HepG2 (cell line): Measurements from ENCODE around the gene MGA. TPM values are rescaled to one million over a fixed set of nuclear protein-coding genes. Genes with fewer than 3 reads are reported as not detected.

Experiments used
- ATAC-seq: fragments of 200-7000 bp; cut with Tn5 transposase; 3 replicates; pipeline ENCODE4 v1.9.1; 2020; ENCODE audit warnings: mild to moderate bottlenecking, moderate library complexity
- BruUV-seq: library from RNA; stranded (reverse); fragments of 400-500 nt; replicated peaks from 2 replicates; lab custom pipeline; 2021; lab: Mats Ljungman, UMichigan
- CTCF ChIA-PET: fragments of 300-600 bp; formaldehyde crosslinking; extraction: SDS; loops from one replicate; lab custom pipeline; 2021; ENCODE audit warnings: low total read pairs, inconsistent platforms, low intra/inter-chr PET ratio; lab: Yijun Ruan, JAX
- POLR2A ChIA-PET: fragments of 350-600 bp; sonication (Branson Sonifier 250); formaldehyde crosslinking; loops from one replicate; lab custom pipeline; 2020; ENCODE audit warnings: antibody characterized with exemption, inconsistent platforms; lab: Yijun Ruan, JAX
- DNase-seq: peaks from one replicate; pipeline ENCODE4 v3.0.0-alpha.2; 2015; ENCODE audit warnings: low spot score
- FAIRE-seq: peaks from 3 replicates; lab custom pipeline; 2011; peaks lifted over from hg19 to GRCh38; lab: Jason Lieb, UNC
- H2AFZ ChIP-seq: one replicate; pipeline ENCODE4 v1.6.1; 2011; ENCODE audit warnings: low read length, inconsistent platforms
- H3K27ac ChIP-seq: fragments of 300-600 bp; 3 replicates; pipeline ENCODE4 v1.8.0; 2011; ENCODE audit warnings: mixed run types, mild to moderate bottlenecking, mixed read lengths, low read length, inconsistent platforms; ENCODE audit not compliant: insufficient read depth; ENCODE audit errors: extremely low read length
- H3K27me3 ChIP-seq, 2 experiments: fragments of 200-600 bp in 1 of 2; 2 replicates in 1 of 2; 3 replicates in 1 of 2; pipeline versions ENCODE4 v1.6.0 to v1.8.0; 2011; ENCODE audit warnings: low read length in 2 of 2, mild to moderate bottlenecking in 2 of 2, moderate library complexity in 2 of 2, inconsistent platforms in 1 of 2; ENCODE audit not compliant: insufficient read depth in 2 of 2, control insufficient read depth in 1 of 2
- H3K36me3 ChIP-seq, 2 experiments: fragments of 200-600 bp in 1 of 2; replicated peaks in 1 of 2; 2 replicates in 1 of 2; 3 replicates in 1 of 2; pipeline versions ENCODE4 v1.5.1 to v1.8.0; 2011; ENCODE audit warnings: low read length in 2 of 2, inconsistent platforms in 1 of 2; ENCODE audit not compliant: insufficient read depth in 2 of 2, control insufficient read depth in 1 of 2
- H3K4me1 ChIP-seq: 2 replicates; pipeline ENCODE4 v1.5.1; 2012; ENCODE audit warnings: low read length, inconsistent platforms; ENCODE audit not compliant: insufficient read depth
- H3K4me2 ChIP-seq: 2 replicates; pipeline ENCODE4 v1.6.0; 2011; ENCODE audit warnings: low read depth, low read length, inconsistent platforms
- H3K4me3 ChIP-seq, 3 experiments: fragments of 200-600 bp in 1 of 3; sonication (generic), shearing (Covaris generic) in 1 of 3; replicated peaks in 1 of 3; 2 replicates each; pipeline ENCODE4 v1.5.1; 2011 to 2016; ENCODE audit warnings: low read length in 3 of 3, inconsistent platforms in 2 of 3, low read depth in 2 of 3, mild to moderate bottlenecking in 2 of 3, control low read depth in 1 of 3, mixed read lengths in 1 of 3; ENCODE audit not compliant: insufficient read depth in 1 of 3
- H3K79me2 ChIP-seq: one replicate; pipeline ENCODE4 v1.6.1; 2011; ENCODE audit warnings: low read length, inconsistent platforms; ENCODE audit not compliant: insufficient read depth
- H3K9ac ChIP-seq: 2 replicates; pipeline ENCODE4 v1.6.0; 2011; ENCODE audit warnings: mild to moderate bottlenecking, low read depth, low read length, inconsistent platforms; ENCODE audit not compliant: insufficient read depth
- H3K9me3 ChIP-seq: 2 replicates; pipeline ENCODE4 v1.5.1; 2012; ENCODE audit warnings: mild to moderate bottlenecking, low read length
- H4K20me1 ChIP-seq: 2 replicates; pipeline ENCODE4 v1.6.0; 2011; ENCODE audit warnings: inconsistent platforms, mild to moderate bottlenecking, low read length, moderate library complexity; ENCODE audit not compliant: insufficient read depth
- ATM ChIP-seq: fragments of 450-650 bp; IDR thresholded peaks from 2 replicates; pipeline ENCODE4 v1.7.1; 2017; ENCODE audit warnings: mild to moderate bottlenecking, borderline replicate concordance
- FOSL1 ChIP-seq: sonication (generic); formaldehyde crosslinking; IDR thresholded peaks from 2 replicates; pipeline ENCODE4 v1.9.0; 2021; ENCODE audit warnings: missing genetic modification reagents, borderline replicate concordance
- KDM3A ChIP-seq: IDR thresholded peaks from 2 replicates; pipeline ENCODE4 v1.6.1; 2018; ENCODE audit warnings: low read depth, missing compliant biosample characterization
- ONECUT2 ChIP-seq: sonication (generic); formaldehyde crosslinking; IDR thresholded peaks from 2 replicates; pipeline ENCODE4 v1.4.0; 2020; ENCODE audit warnings: missing genetic modification reagents
- PTBP1 ChIP-seq: fragments of 200-400 bp; formaldehyde crosslinking; IDR thresholded peaks from 2 replicates; pipeline ENCODE4 v1.6.1; 2018; ENCODE audit warnings: low read length, low read depth; ENCODE audit not compliant: poor library complexity, severe bottlenecking
- ZFP36L2 ChIP-seq: sonication (generic); formaldehyde crosslinking; IDR thresholded peaks from 2 replicates; pipeline ENCODE4 v1.4.0; 2020; ENCODE audit warnings: missing genetic modification reagents
- ZFP37 ChIP-seq: sonication (generic); formaldehyde crosslinking; IDR thresholded peaks from 2 replicates; pipeline ENCODE4 v1.4.0; 2020; ENCODE audit warnings: missing genetic modification reagents, borderline replicate concordance
- ZNF792 ChIP-seq: IDR thresholded peaks from 2 replicates; pipeline ENCODE4 v1.6.1; 2016
- WGBS: methylation state at CpG from one replicate; pipeline ENCODE4 v1.1.6; 2017; ENCODE audit warnings: low lambda C conversion rate; 5-methylcytosine and 5-hydroxymethylcytosine counted together
- in situ Hi-C: cut with HindIII; loops from 2 replicates; pipeline ENCODE4 v1.10.0; 2017; ENCODE audit warnings: low pct_unique_long_range_greater_than_20kb; ENCODE audit not compliant: extremely low pct_ligation_motif_present
- intact Hi-C: fragments of 100-400 bp; cut with micrococcal nuclease; formaldehyde crosslinking; loops from one replicate; pipeline ENCODE4 v1.10.0; 2022; ENCODE audit not compliant: unreplicated experiment
- polyA plus RNA-seq, 8 experiments: library from polyadenylated mRNA; depleted of rRNA in 3 of 8; stranded (reverse) in 7 of 8; unstranded in 1 of 8; fragments of >200 nt; fragmentation: Illumina TruSeq in 4 of 8; extraction: Trizol in 4 of 8; gene quantifications; 2 replicates each; pipeline versions ENCODE4 v1.2.1 to v1.2.3, GENCODE V29; 2011 to 2016; ENCODE audit warnings: low read depth in 4 of 8, missing spikeins in 1 of 8, mixed read lengths in 1 of 8; ENCODE audit not compliant: insufficient read depth in 1 of 8
- total RNA-seq, 5 experiments: library from RNA; depleted of rRNA; stranded (reverse); fragments of >200 nt; fragmentation: Illumina TruSeq; extraction: Trizol; gene quantifications; 2 replicates each; pipeline ENCODE4 v1.2.3, GENCODE V29; 2016; ENCODE audit warnings: low read depth in 1 of 5
- TF ChIP-seq, protein P1 (sequence below): sonication (generic); formaldehyde crosslinking; IDR thresholded peaks from 2 replicates; pipeline ENCODE4 v1.4.0; 2020; ENCODE audit warnings: low read depth, missing genetic modification reagents

Gene MGA
- total and polyA plus RNA-seq, 2 of the 13 experiments (the other 11 are each of a cell fraction or from before 2014, with no cell fraction given) = 5.3 to 59.0 TPM

DNA sequence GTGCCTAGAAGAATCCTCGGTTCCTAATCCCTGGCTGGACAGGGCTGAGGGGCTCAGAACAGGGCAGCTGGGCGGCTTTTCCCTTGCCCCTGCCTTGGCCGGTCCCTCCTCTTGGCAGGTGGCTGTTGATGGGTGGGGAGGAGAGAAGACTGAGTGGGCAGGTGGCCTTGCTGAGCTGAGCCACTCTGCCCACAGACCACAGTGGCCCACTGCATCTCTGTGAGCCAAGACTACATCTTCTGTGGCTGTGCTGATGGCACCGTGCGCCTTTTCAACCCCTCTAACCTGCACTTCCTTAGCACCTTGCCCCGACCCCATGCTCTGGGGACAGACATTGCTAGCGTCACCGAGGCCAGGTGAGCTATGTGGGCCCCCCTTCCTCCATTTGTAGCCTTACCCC is 153.2 kb downstream of the MGA start:
- 96% methylated on average over 8 of the region's 8 CpGs for WGBS
- DNase-seq (no peak), FAIRE-seq (no peak), ATAC-seq (no peak)
- Histone ChIP-seq H3K4me2 (no peak overlapping the region), H3K4me3 (no peak overlapping the region), H3K36me3 (peaks cover 6 to 20% of the 10 kb centered on the region in 2 experiments; a peak in 3 of 5 replicates), H3K4me1 (no peaks in the 10 kb centered on the region), H3K9ac (no peak overlapping the region), H4K20me1 (no peaks in the 10 kb centered on the region), H2AFZ (no peak overlapping the region), H3K27ac (no peak overlapping the region), H3K79me2 (no peaks in the 10 kb centered on the region), H3K9me3 (no peaks in the 10 kb centered on the region), H3K27me3 (no peaks in the 10 kb centered on the region)
- ChIA-PET POLR2A (no interaction called here), CTCF (interaction anchor here (1.1 to 4.8 kb wide), 2 partner anchors 40 to 347 kb away, joined by 3 to 98 read pairs; partner anchors contain the start of gene MAPKBP1)
- in situ Hi-C loops (loop anchor here (5.0 kb wide), 1 partner anchor 41 kb away; the partner anchor contains the start of gene MAPKBP1), intact Hi-C loops (loop anchor here (5.0 kb wide), 1 partner anchor 251 kb away; no protein-coding TSS in a partner anchor)
- no TSS peak for BruUV-seq
- TF ChIP-seq ZNF792 (CRISPR knock-in tag) = no peak
- TF ChIP-seq, protein P1, sequence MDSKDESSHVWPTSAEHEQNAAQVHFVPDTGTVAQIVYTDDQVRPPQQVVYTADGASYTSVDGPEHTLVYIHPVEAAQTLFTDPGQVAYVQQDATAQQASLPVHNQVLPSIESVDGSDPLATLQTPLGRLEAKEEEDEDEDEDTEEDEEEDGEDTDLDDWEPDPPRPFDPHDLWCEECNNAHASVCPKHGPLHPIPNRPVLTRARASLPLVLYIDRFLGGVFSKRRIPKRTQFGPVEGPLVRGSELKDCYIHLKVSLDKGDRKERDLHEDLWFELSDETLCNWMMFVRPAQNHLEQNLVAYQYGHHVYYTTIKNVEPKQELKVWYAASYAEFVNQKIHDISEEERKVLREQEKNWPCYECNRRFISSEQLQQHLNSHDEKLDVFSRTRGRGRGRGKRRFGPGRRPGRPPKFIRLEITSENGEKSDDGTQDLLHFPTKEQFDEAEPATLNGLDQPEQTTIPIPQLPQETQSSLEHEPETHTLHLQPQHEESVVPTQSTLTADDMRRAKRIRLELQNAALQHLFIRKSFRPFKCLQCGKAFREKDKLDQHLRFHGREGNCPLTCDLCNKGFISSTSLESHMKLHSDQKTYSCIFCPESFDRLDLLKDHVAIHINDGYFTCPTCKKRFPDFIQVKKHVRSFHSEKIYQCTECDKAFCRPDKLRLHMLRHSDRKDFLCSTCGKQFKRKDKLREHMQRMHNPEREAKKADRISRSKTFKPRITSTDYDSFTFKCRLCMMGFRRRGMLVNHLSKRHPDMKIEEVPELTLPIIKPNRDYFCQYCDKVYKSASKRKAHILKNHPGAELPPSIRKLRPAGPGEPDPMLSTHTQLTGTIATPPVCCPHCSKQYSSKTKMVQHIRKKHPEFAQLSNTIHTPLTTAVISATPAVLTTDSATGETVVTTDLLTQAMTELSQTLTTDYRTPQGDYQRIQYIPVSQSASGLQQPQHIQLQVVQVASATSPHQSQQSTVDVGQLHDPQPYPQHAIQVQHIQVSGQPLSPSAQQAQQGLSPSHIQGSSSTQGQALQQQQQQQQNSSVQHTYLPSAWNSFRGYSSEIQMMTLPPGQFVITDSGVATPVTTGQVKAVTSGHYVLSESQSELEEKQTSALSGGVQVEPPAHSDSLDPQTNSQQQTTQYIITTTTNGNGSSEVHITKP = no peak
- no peak for TF ChIP-seq ZFP37 (CRISPR knock-in tag)
- TF ChIP-seq ATM = no peak

DNA sequence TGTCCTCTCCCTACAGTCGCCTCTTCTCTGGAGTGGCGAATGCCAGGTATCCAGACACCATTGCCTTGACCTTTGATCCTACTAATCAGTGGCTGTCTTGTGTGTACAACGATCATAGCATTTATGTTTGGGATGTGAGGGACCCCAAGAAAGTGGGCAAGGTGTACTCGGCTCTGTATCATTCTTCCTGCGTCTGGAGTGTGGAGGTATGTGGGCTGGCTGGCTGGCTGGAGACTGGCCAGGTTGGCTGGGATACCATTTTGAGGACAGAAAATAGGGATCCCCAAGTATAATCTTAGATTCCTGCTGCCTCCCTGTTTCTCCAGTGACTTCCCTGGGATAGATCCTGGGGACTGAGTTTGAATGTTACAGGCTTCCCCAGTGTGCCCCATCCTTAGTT is 154.3 kb downstream of the MGA start:
- DNase-seq = no peak
- Histone ChIP-seq H4K20me1 (no peaks in the 10 kb centered on the region), H3K9ac (no peak overlapping the region), H3K27ac (no peak overlapping the region), H3K4me1 (no peaks in the 10 kb centered on the region), H2AFZ (no peak overlapping the region), H3K79me2 (no peaks in the 10 kb centered on the region), H3K36me3 (peaks cover 6 to 29% of the 10 kb centered on the region in 2 experiments; a peak in 3 of 5 replicates), H3K4me2 (no peak overlapping the region), H3K4me3 (no peak overlapping the region), H3K9me3 (no peaks in the 10 kb centered on the region), H3K27me3 (no peaks in the 10 kb centered on the region)
- ChIA-PET CTCF (no interaction called here), POLR2A (no interaction called here)
- WGBS = 82% methylated on average over 5 of the region's 5 CpGs
- in situ Hi-C loops = loop anchor here (5.0 kb wide), 1 partner anchor 42 kb away; the partner anchor contains the start of gene MAPKBP1
- intact Hi-C loops = loop anchor here (5.0 kb wide), 1 partner anchor 252 kb away; no protein-coding TSS in a partner anchor
- no peak for FAIRE-seq
- TF ChIP-seq ZFP36L2 (CRISPR knock-in tag) = no peak
- TF ChIP-seq PTBP1 = no peak
- no peak for TF ChIP-seq ONECUT2 (CRISPR knock-in tag)
- TF ChIP-seq FOSL1 (CRISPR knock-in tag) = no peak
- no peak for TF ChIP-seq KDM3A (CRISPR knock-in tag)
- TF ChIP-seq, all 625 proteins: peak for 0
- no TSS peak for BruUV-seq
- no peak for ATAC-seq
